Gastroesophageal sphincter (tissue), 4 donors: ENCODE data around the gene NANOS2. TPM values are rescaled to one million over a fixed set of nuclear protein-coding genes. Genes with fewer than 3 reads are reported as not detected.

Source experiments
- ATAC-seq: fragments of 150-250 bp; one replicate; pipeline ENCODE4 v1.9.1; 2016; ENCODE audit warnings: mild to moderate bottlenecking, moderate library complexity
- H3K27ac ChIP-seq, 4 donors: fragments of 200-600 bp; sonication (generic) in 3 of 4; 1 replicate in 3 of 4; 2 replicates in 1 of 4; pipeline ENCODE4 v1.5.1; 2016 to 2019
- H3K27me3 ChIP-seq: fragments of 200-600 bp; sonication (generic); one replicate; pipeline ENCODE4 v1.5.1; 2019
- H3K36me3 ChIP-seq, 2 donors: fragments of 200-600 bp; sonication (generic); one replicate each; pipeline ENCODE4 v1.5.1; 2019; ENCODE audit warnings: control low read depth in 1 of 2
- H3K4me1 ChIP-seq, 3 donors: fragments of 200-600 bp; sonication (generic); 1 replicate in 2 of 3; 2 replicates in 1 of 3; pipeline ENCODE4 v1.5.1; 2016 to 2019; ENCODE audit warnings: control low read depth in 2 of 3
- H3K4me3 ChIP-seq, 2 donors: fragments of 200-600 bp; sonication (generic); one replicate each; pipeline ENCODE4 v1.5.1; 2019; ENCODE audit warnings: mild to moderate bottlenecking in 1 of 2, moderate library complexity in 1 of 2
- H3K9me3 ChIP-seq, 3 donors: fragments of 200-600 bp; sonication (generic); one replicate each; pipeline ENCODE4 v1.5.1; 2017 to 2019; ENCODE audit warnings: control low read depth in 2 of 3
- EP300 ChIP-seq: sonication (generic); formaldehyde crosslinking; IDR thresholded peaks from one replicate; pipeline ENCODE4 v1.6.1; 2017; ENCODE audit warnings: antibody characterized with exemption, mild to moderate bottlenecking
- POLR2A ChIP-seq, 2 donors: fragments of 450-650 bp; IDR thresholded peaks; one replicate each; pipeline ENCODE4 v1.6.1; 2017; ENCODE audit warnings: antibody characterized with exemption in 2 of 2, mild to moderate bottlenecking in 2 of 2, moderate library complexity in 1 of 2
- POLR2AphosphoS5 ChIP-seq: sonication (generic); formaldehyde crosslinking; IDR thresholded peaks from one replicate; pipeline ENCODE4 v1.6.1; 2017; ENCODE audit warnings: antibody characterized with exemption
- WGBS, 2 donors: methylation state at CpG; one replicate each; pipeline ENCODE4 v1.1.5; 2018; ENCODE audit warnings: low coverage in 1 of 2; 5-methylcytosine and 5-hydroxymethylcytosine counted together
- total RNA-seq, 4 donors: library from RNA; depleted of rRNA; stranded (reverse); fragments of >200 nt; gene quantifications; one replicate each; pipeline ENCODE4 v1.1.0, GENCODE V29; 2016
- TF ChIP-seq, protein P1 (sequence below), 4 experiments: fragments of 200-600 bp in 2 of 4; fragments of 450-650 bp in 2 of 4; sonication (generic) in 1 of 4; IDR thresholded peaks; one replicate each; pipeline ENCODE4 v1.5.1; 2017 to 2019; ENCODE audit warnings: antibody characterized with exemption in 4 of 4, mild to moderate bottlenecking in 2 of 4, moderate library complexity in 2 of 4

Gene NANOS2
- total RNA-seq, 4 donors from 2014 or later, result not detected

DNA sequence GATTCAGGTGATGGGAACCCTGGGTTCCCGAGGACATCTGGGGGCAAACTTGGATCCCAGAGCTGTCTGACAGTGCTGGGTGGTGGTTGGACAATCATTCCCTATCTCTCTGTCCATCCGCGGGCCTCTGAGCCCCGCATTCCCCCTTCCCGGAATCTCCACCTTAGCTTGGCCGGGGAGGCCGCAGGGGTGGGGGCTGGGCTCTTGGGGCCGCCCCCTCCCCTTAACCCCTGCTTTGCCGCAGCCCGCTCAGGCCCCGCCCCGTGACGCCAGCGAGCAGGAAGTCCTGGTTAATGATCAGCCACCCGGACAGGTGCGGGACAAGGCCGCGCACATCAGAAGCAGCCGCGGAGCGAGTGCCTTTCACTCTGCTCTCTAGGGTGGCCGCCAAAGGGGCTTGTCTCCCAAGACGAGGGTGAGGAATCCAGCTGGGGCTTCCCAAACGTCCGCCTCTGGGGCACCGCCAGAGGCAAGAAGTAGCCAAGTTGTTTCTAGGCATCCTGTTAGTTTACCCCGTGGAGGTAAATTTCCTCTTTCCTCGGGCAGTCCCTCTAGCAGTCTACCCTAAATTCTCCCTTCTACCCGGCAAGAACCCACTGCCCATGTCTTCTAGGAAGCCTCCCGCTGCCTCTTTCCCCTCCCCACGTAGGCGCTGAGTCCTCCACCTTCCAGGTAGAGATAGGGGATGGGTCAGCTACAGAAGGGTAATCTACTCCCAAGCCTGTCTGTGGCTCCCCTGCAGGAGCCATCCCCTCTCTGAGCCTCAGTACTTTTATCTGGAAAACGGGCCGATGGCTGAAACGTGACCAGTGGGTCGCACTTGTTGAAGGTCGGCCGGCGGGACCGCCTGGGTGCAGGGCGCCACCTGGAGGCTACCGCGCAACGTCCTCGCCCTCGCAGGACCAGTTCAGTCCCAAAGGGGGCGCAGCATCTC is 31.7 kb downstream of the NANOS2 start:
- peak overlapping the region in 1 of 2 donors; percentile 78 for H3K4me3 ChIP-seq
- no peaks in the 10 kb centered on the region for H3K27me3 ChIP-seq
- peaks cover 0 to 53% (median 34%) of the 10 kb centered on the region in 3 donors for H3K4me1 ChIP-seq
- WGBS, 2 donors, result 17 to 22% methylated on average over 12 to 15 of the region's 47 CpGs
- H3K27ac ChIP-seq, result peak overlapping the region in 1 of 4 donors; percentile 35
- ATAC-seq, result no peak
- H3K36me3 ChIP-seq, result peaks cover 0 to 21% of the 10 kb centered on the region in 2 donors
- H3K9me3 ChIP-seq, result no peaks in the 10 kb centered on the region
- TF ChIP-seq POLR2AphosphoS5 (peak; percentile 35), EP300 (no peak), POLR2A (IDR thresholded peaks at IDR 0.05) (no peak)
- TF ChIP-seq, protein P1, sequence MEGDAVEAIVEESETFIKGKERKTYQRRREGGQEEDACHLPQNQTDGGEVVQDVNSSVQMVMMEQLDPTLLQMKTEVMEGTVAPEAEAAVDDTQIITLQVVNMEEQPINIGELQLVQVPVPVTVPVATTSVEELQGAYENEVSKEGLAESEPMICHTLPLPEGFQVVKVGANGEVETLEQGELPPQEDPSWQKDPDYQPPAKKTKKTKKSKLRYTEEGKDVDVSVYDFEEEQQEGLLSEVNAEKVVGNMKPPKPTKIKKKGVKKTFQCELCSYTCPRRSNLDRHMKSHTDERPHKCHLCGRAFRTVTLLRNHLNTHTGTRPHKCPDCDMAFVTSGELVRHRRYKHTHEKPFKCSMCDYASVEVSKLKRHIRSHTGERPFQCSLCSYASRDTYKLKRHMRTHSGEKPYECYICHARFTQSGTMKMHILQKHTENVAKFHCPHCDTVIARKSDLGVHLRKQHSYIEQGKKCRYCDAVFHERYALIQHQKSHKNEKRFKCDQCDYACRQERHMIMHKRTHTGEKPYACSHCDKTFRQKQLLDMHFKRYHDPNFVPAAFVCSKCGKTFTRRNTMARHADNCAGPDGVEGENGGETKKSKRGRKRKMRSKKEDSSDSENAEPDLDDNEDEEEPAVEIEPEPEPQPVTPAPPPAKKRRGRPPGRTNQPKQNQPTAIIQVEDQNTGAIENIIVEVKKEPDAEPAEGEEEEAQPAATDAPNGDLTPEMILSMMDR (IDR thresholded peaks at IDR 0.05), result peak in 3 of 4 experiments; percentile 85 to 92 (median 88)

DNA sequence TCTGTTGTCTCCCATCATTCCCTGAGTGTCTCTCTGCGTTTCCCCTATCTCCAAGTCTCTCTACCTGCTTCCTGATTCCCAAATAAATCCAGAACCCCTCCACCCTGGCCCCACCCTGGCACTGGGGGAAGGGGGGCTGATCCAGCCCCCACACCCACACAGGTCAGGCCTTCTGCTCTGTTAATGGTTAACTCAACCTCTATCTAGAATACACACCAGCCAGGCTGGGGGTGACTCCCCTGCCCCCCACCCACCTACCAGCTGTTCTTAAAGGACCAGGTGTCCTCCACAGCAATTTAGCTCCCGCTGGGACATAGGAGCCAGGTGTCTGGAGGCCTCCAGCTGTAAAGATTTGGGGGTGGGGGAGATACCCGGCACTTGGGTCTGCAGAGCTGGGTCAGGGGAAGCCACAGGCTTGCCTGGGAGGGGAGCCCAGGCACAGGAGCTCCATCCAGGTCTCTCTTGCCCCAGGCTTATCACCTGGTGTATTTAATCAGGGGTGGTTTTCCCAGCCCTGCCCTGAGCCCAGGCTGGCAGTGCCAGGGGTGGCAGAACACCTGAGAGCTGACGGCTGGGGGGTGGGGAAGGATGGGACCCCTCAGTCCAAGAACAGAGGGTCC is 32.6 kb downstream of the NANOS2 start:
- Histone ChIP-seq H3K4me1 (peaks cover 0 to 52% (median 33%) of the 10 kb centered on the region in 3 donors), H3K9me3 (no peaks in the 10 kb centered on the region), H3K4me3 (no peak overlapping the region), H3K27me3 (peaks cover 8% of the 10 kb centered on the region), H3K36me3 (peaks cover 0 to 21% of the 10 kb centered on the region in 2 donors), H3K27ac (no peak overlapping the region)
- no peak for ATAC-seq
- TF ChIP-seq EP300 (no peak), POLR2A (IDR thresholded peaks at IDR 0.05) (no peak), POLR2AphosphoS5 (no peak)
- TF ChIP-seq, protein P1 (IDR thresholded peaks at IDR 0.05), result no peak
- WGBS, 2 donors, result 25 to 38% methylated on average over 1 to 2 of the region's 4 CpGs

DNA sequence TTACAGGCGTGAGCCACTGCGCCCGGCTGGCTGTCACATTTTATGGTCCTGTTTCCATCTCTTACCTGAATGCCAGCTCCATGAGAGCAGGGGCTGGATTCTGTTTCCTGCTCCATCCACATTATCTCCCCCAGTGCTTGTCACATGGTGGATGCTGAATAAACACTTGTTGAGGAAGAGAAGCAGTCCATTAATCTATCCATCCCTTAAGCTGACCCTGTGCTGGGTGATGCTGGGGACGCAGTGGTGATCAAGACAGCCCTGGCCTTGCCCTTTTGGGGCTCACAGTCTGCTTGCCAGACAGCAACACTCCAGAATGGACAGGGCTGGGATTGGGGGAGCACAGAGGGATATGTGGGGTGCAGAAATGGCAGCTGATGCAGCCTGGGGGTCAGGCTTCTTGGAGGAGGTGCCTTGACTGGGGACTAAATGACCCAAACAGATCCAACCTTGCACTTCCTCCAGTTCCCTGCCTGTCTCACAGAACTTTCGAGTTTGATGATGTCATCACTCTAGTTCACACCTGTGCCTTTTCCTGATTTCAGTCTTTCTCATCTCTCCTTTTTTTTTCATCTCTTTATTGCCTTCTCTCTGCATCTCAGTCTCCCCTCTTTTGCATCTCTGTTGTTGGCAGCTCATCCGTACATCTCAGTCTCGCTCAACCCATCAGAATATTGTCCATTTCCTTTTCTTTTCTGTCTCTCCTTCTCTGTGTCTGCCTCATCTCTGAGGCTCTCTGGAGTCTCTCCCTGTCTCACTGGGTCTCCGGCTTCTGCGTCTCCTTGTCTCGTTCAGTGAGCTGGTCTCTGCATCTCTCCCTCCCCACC is 33.3 kb downstream of the NANOS2 start:
- Histone ChIP-seq H3K27me3 (peaks cover 15% of the 10 kb centered on the region), H3K27ac (no peak overlapping the region), H3K4me1 (peaks cover 0 to 53% (median 39%) of the 10 kb centered on the region in 3 donors), H3K36me3 (peaks cover 0 to 21% of the 10 kb centered on the region in 2 donors), H3K9me3 (no peaks in the 10 kb centered on the region), H3K4me3 (no peak overlapping the region)
- WGBS, 2 donors, result 68 to 70% methylated on average over 6 to 7 of the region's 10 CpGs
- TF ChIP-seq POLR2AphosphoS5 (no peak), EP300 (no peak), POLR2A (IDR thresholded peaks at IDR 0.05) (no peak)
- TF ChIP-seq, protein P1 (IDR thresholded peaks at IDR 0.05), result no peak
- no peak for ATAC-seq

DNA sequence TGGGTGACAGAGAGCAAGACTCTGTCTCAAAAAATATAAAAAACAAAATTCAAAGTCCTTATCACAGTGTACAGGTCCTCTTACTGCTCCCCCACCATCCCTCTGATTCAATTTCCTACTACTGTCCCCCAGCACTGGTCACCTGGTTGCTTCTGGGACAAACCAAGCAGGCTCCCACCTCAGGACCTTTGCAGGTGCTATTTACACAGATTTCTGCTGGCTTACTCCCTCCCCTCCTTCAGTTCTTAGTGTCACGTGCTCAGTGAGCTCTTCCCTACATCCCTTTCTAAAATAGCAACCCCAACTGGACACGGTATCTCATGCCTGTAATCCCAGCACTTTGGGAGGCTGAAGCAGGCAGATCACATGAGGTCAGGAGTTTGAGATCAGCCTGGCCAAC is 34.6 kb downstream of the NANOS2 start:
- Histone ChIP-seq H3K36me3 (peaks cover 0 to 19% of the 10 kb centered on the region in 2 donors), H3K27me3 (peaks cover 17% of the 10 kb centered on the region), H3K9me3 (no peaks in the 10 kb centered on the region), H3K27ac (no peak overlapping the region), H3K4me3 (no peak overlapping the region), H3K4me1 (peaks cover 0 to 48% (median 34%) of the 10 kb centered on the region in 3 donors)
- WGBS, 2 donors, result 73 to 100% methylated on average over 1 of the region's 2 CpGs
- TF ChIP-seq, protein P1 (IDR thresholded peaks at IDR 0.05), result no peak
- TF ChIP-seq POLR2A (IDR thresholded peaks at IDR 0.05), result no peak
- no peak for TF ChIP-seq POLR2AphosphoS5
- TF ChIP-seq EP300, result no peak
- ATAC-seq, result no peak
